GM18511 (cell line): ENCODE measurements around the gene EHMT1.
"Not testable (repeated sequence)": the region's sequence is repeated elsewhere in the genome, so short reads cannot be mapped to it uniquely, and the experiment has no call there.

Source experiments
- ATAC-seq: cut with Tn5 transposase; IDR thresholded peaks from one replicate; pipeline ENCODE4 v1.9.1; 2021; ENCODE audit warnings: mild to moderate bottlenecking, moderate library complexity; ENCODE audit not compliant: unreplicated experiment

Gene EHMT1

GRCh38 chr9:137614631-137615386 is 4.0 kb upstream of the EHMT1 start:
- ATAC-seq = no peak

- ATAC-seq = no peak
These were observed 3.4 kb upstream of the EHMT1 start for GRCh38 chr9:137615387-137615871.

- ATAC-seq = peak; percentile 11
These were observed 639 bp downstream of the EHMT1 start for GRCh38 chr9:137619240-137620047.

- no peak for ATAC-seq
These were observed 1.2 kb downstream of the EHMT1 start for GRCh38 chr9:137620048-137620405.

- no peak for ATAC-seq
These were observed 1.8 kb downstream of the EHMT1 start for GRCh38 chr9:137620581-137620980.

GRCh38 chr9:137621131-137621757 is 2.4 kb downstream of the EHMT1 start:
- no peak for ATAC-seq

- ATAC-seq = not testable (repeated sequence)
These were observed 3.4 kb downstream of the EHMT1 start for GRCh38 chr9:137622211-137622610.

- no peak for ATAC-seq
These were observed 7.7 kb downstream of the EHMT1 start for GRCh38 chr9:137626464-137626863.

- not testable (repeated sequence) for ATAC-seq
These were observed 8.6 kb downstream of the EHMT1 start for GRCh38 chr9:137627406-137627805.

GRCh38 chr9:137630126-137630525 is 11.3 kb downstream of the EHMT1 start:
- no peak for ATAC-seq

- ATAC-seq = no peak
These were observed 11.9 kb downstream of the EHMT1 start for GRCh38 chr9:137630679-137631078.

- ATAC-seq = no peak
These were observed 12.8 kb downstream of the EHMT1 start for GRCh38 chr9:137631345-137632229.

GRCh38 chr9:137632230-137633161 is 13.7 kb downstream of the EHMT1 start:
- ATAC-seq = no peak

- no peak for ATAC-seq
These were observed 15.2 kb downstream of the EHMT1 start for GRCh38 chr9:137634016-137634415.

GRCh38 chr9:137638680-137639079 is 19.9 kb downstream of the EHMT1 start:
- ATAC-seq = no peak

GRCh38 chr9:137639303-137640051 is 20.7 kb downstream of the EHMT1 start:
- no peak for ATAC-seq

- no peak for ATAC-seq
These were observed 22.1 kb downstream of the EHMT1 start for GRCh38 chr9:137640862-137641261.

GRCh38 chr9:137642118-137642601 is 23.4 kb downstream of the EHMT1 start:
- no peak for ATAC-seq

- ATAC-seq = no peak
These were observed 24.1 kb downstream of the EHMT1 start for GRCh38 chr9:137642892-137643291.
